T-helper 17 cell (primary cell): ENCODE data around the gene FCHSD1. TPM values are rescaled to one million over a fixed set of nuclear protein-coding genes. Genes with fewer than 3 reads are reported as not detected.

Experiments used
- ATAC-seq: fragments of 150-1000 bp; cut with Tn5 transposase; 2 replicates; pipeline ENCODE4 v1.10.0; 2021; ENCODE audit warnings: mild to moderate bottlenecking, moderate library complexity
- DNase-seq, 3 donors: peaks; one replicate each; pipeline versions ENCODE4 v3.0.0 to v3.0.0-alpha.2; 2020 to 2021
- H3K9me3 ChIP-seq: one replicate; pipeline ENCODE4 v1.7.0; 2013; ENCODE audit warnings: low read length, mild to moderate bottlenecking; ENCODE audit not compliant: control insufficient read depth, poor library complexity, severe bottlenecking
- H3K27ac Mint-ChIP-seq: one replicate; pipeline ENCODE4 v1.8.0; 2022; ENCODE audit warnings: mild to moderate bottlenecking, moderate library complexity, mixed read lengths
- H3K27me3 Mint-ChIP-seq: one replicate; pipeline ENCODE4 v1.8.0; 2022; ENCODE audit warnings: mixed read lengths
- H3K36me3 Mint-ChIP-seq: one replicate; pipeline ENCODE4 v1.8.0; 2022; ENCODE audit warnings: low read depth, mixed read lengths
- H3K4me1 Mint-ChIP-seq: one replicate; pipeline ENCODE4 v1.8.0; 2022; ENCODE audit warnings: mild to moderate bottlenecking, mixed read lengths
- H3K4me3 Mint-ChIP-seq: one replicate; pipeline ENCODE4 v1.8.0; 2022; ENCODE audit warnings: mild to moderate bottlenecking, moderate library complexity, mixed read lengths
- total RNA-seq, 4 donors: library from RNA in 2 of 4; stranded (reverse) in 2 of 4; gene quantifications; one replicate each; pipeline ENCODE4 v1.2.3 and lab custom pipeline; 2022 to 2026

Gene FCHSD1
- total RNA-seq, 2 donors from 2014 or later = 77.6 to 82.2 TPM

- Mint-ChIP-seq H3K4me1 (peaks cover 39% of the 10 kb centered on the region), H3K27me3 (no peaks in the 10 kb centered on the region), H3K4me3 (no peak overlapping the region), H3K27ac (peak overlapping the region; percentile 84), H3K36me3 (peaks cover 4% of the 10 kb centered on the region)
- DNase-seq (no peak), ATAC-seq (no peak)
- no peaks in the 10 kb centered on the region for H3K9me3 ChIP-seq
These were observed 4.0 kb downstream of the FCHSD1 start for GRCh38 chr5:141647242-141647641.

GRCh38 chr5:141646026-141646425 is 5.2 kb downstream of the FCHSD1 start:
- Mint-ChIP-seq H3K4me3 (no peak overlapping the region), H3K27ac (peak overlapping the region; percentile 84), H3K4me1 (peaks cover 41% of the 10 kb centered on the region), H3K27me3 (no peaks in the 10 kb centered on the region), H3K36me3 (peaks cover 4% of the 10 kb centered on the region)
- ATAC-seq (no peak), DNase-seq (no peak)
- H3K9me3 ChIP-seq = no peaks in the 10 kb centered on the region

- no peak overlapping the region for H3K4me3 Mint-ChIP-seq
- peaks cover 25% of the 10 kb centered on the region for H3K4me1 Mint-ChIP-seq
- H3K27ac Mint-ChIP-seq = no peak overlapping the region
- no peaks in the 10 kb centered on the region for H3K27me3 Mint-ChIP-seq
- no peak for DNase-seq
- H3K9me3 ChIP-seq = no peaks in the 10 kb centered on the region
- no peak for ATAC-seq
- peaks cover 8% of the 10 kb centered on the region for H3K36me3 Mint-ChIP-seq
These were observed 9.5 kb downstream of the FCHSD1 start for GRCh38 chr5:141641634-141642267.

- Mint-ChIP-seq H3K4me1 (peaks cover 29% of the 10 kb centered on the region), H3K27ac (no peak overlapping the region), H3K27me3 (no peaks in the 10 kb centered on the region), H3K4me3 (no peak overlapping the region), H3K36me3 (peaks cover 8% of the 10 kb centered on the region)
- ATAC-seq (no peak), DNase-seq (no peak)
- no peaks in the 10 kb centered on the region for H3K9me3 ChIP-seq
These were observed 10.5 kb downstream of the FCHSD1 start for GRCh38 chr5:141640698-141641097.

GRCh38 chr5:141640051-141640415 is 11.2 kb downstream of the FCHSD1 start:
- Mint-ChIP-seq H3K27me3 (no peaks in the 10 kb centered on the region), H3K4me1 (peaks cover 33% of the 10 kb centered on the region), H3K4me3 (no peak overlapping the region), H3K36me3 (peaks cover 7% of the 10 kb centered on the region), H3K27ac (no peak overlapping the region)
- H3K9me3 ChIP-seq = no peaks in the 10 kb centered on the region
- ATAC-seq (no peak), DNase-seq (no peak)

GRCh38 chr5:141639357-141640050 is 11.7 kb downstream of the FCHSD1 start:
- no peaks in the 10 kb centered on the region for H3K9me3 ChIP-seq
- no peak for ATAC-seq
- peaks cover 3% of the 10 kb centered on the region for H3K36me3 Mint-ChIP-seq
- DNase-seq = no peak
- H3K4me3 Mint-ChIP-seq = no peak overlapping the region
- no peaks in the 10 kb centered on the region for H3K27me3 Mint-ChIP-seq
- no peak overlapping the region for H3K27ac Mint-ChIP-seq
- H3K4me1 Mint-ChIP-seq = peaks cover 35% of the 10 kb centered on the region

- Mint-ChIP-seq H3K36me3 (peaks cover 9% of the 10 kb centered on the region), H3K27me3 (no peaks in the 10 kb centered on the region)
These were observed 12.4 kb downstream of the FCHSD1 start for GRCh38 chr5:141638771-141639170.

GRCh38 chr5:141637767-141638419 is 13.3 kb downstream of the FCHSD1 start:
- Mint-ChIP-seq H3K27ac (peak overlapping the region; percentile 92), H3K36me3 (peaks cover 9% of the 10 kb centered on the region), H3K4me3 (peak overlapping the region; percentile 91), H3K27me3 (no peaks in the 10 kb centered on the region), H3K4me1 (peaks cover 43% of the 10 kb centered on the region)
- DNase-seq = peak; percentile 37 to 40 (median 37)
- peak; percentile 51 for ATAC-seq
- H3K9me3 ChIP-seq = no peaks in the 10 kb centered on the region

More at GRCh38 chr5:141638771-141639170, 12.4 kb downstream of the FCHSD1 start:
- ATAC-seq (no peak), DNase-seq (no peak)
- H3K9me3 ChIP-seq = no peaks in the 10 kb centered on the region
- Mint-ChIP-seq H3K4me3 (peak overlapping the region; percentile 91), H3K4me1 (peaks cover 41% of the 10 kb centered on the region), H3K27ac (peak overlapping the region; percentile 92)

- Mint-ChIP-seq H3K27me3 (no peaks in the 10 kb centered on the region), H3K36me3 (peaks cover 9% of the 10 kb centered on the region), H3K27ac (peak overlapping the region; percentile 92), H3K4me3 (peak overlapping the region; percentile 91), H3K4me1 (peaks cover 43% of the 10 kb centered on the region)
- ATAC-seq (peak; percentile 68), DNase-seq (peak; percentile 33 to 60 (median 56))
- H3K9me3 ChIP-seq = no peaks in the 10 kb centered on the region
These were observed 14.0 kb downstream of the FCHSD1 start for GRCh38 chr5:141637123-141637766.

GRCh38 chr5:141636413-141637122 is 14.7 kb downstream of the FCHSD1 start, which contains the start of the genes HDAC3 and RELL2:
Gene HDAC3 (minus strand): TSS chr5:141636849. CDS start chr5:141636790, 59 bp downstream.
Gene RELL2 (plus strand): TSS chr5:141636997. CDS start chr5:141638226, 1,229 bp downstream.
- DNase-seq (peak; percentile 92 to 97 (median 93)), ATAC-seq (peak; percentile 91)
- Mint-ChIP-seq H3K4me1 (peaks cover 38% of the 10 kb centered on the region), H3K4me3 (peak within 1 kb of the TSS; percentile 91), H3K27ac (peak within 1 kb of the TSS; percentile 92), H3K27me3 (no peaks in the 10 kb centered on the region), H3K36me3 (peaks cover 9% of the 10 kb centered on the region)
- H3K9me3 ChIP-seq = no peaks in the 10 kb centered on the region

- H3K27ac Mint-ChIP-seq = peak overlapping the region; percentile 92
- H3K4me1 Mint-ChIP-seq = peaks cover 35% of the 10 kb centered on the region
- H3K9me3 ChIP-seq = no peaks in the 10 kb centered on the region
- peak overlapping the region; percentile 91 for H3K4me3 Mint-ChIP-seq
- DNase-seq = no peak
- H3K36me3 Mint-ChIP-seq = peaks cover 9% of the 10 kb centered on the region
- no peaks in the 10 kb centered on the region for H3K27me3 Mint-ChIP-seq
- no peak for ATAC-seq
These were observed 15.2 kb downstream of the FCHSD1 start for GRCh38 chr5:141636106-141636412.

GRCh38 chr5:141635646-141636045 is 15.6 kb downstream of the FCHSD1 start:
- ATAC-seq = no peak
- Mint-ChIP-seq H3K4me3 (peak overlapping the region; percentile 91), H3K36me3 (peaks cover 6% of the 10 kb centered on the region), H3K27me3 (no peaks in the 10 kb centered on the region), H3K27ac (peak overlapping the region; percentile 92), H3K4me1 (peaks cover 31% of the 10 kb centered on the region)
- no peaks in the 10 kb centered on the region for H3K9me3 ChIP-seq
- DNase-seq = no peak
